Fibroblast of skin of scalp (primary cell): Measurements from ENCODE around the gene TNIK.

ENCODE experiments used
- DNase-seq: peaks from one replicate; pipeline ENCODE4 v3.0.0-alpha.2; 2013

Gene TNIK

DNA sequence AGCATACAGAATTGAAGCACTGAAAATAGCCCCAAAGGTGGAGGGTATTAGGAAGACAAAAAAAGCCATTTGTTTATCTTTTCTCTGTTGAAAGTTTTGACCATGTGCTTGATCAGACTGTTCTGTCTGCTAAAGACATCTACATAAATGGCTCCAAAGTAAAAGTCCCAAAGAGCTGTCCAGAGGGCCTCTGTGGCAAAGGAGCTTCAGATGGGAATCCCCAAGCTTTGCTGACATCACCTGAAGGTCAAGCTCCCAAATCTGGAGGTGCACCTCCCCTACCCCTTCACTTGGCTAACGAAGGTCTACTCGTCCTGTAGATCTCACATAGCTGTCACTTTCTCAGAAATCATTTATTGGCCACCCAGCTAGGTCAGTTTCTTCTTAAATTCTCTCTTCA is 239.1 kb downstream of the TNIK start:
- DNase-seq, result no peak

DNA sequence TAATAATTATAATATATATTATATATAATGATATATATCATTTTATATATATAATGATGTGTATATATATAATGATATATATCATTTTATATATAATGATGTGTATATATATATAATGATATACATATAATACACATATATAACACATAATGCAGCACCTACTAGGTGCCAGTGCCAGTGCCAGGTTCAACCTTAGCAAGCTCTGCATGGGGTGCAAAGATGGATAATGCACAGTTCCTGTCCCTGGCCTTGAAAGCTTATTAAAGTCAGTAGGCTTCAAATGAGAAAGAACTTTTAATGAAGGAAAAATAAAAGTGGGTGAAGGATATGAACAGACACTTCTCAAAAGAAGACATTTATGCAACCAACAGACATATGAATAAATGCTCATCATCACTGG is 240.9 kb downstream of the TNIK start:
- no peak for DNase-seq

DNA sequence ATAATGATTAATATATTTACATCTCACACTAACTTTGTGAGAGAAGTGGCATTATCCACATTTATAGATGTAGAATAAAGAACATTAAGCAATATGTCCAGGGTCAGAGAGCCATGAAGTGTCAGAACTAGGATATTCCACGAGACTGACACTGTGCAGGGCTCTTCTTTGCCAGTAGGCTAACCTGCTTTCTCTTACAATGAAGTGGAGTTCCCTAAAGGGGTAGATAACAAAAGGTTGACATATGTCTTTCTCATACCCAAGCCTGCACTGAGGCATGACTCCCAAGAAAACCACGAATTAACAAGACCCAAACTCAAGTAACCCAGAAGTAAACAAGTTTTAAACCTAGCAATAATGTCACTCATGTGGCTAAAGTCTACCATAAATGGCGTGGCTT is 242.1 kb downstream of the TNIK start:
- DNase-seq, result no peak

DNA sequence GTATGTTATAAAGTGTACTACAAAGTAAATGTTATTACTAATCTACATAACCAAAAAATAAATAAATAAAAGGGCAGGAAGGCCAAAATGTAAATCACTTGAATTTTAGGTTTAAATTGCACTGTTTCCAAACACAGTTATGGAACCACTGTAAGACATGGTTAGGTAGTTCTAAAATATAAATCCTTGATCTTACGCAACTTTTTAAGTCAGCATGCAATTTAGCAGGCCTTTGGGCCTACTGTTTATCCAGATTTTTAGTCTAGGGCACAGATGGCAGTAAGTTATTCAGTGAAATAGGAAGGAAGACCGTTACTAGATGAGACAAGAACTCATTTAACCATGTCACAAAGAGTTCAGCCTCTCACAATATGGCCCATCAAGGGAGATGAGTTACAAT is 246.3 kb downstream of the TNIK start:
- no peak for DNase-seq

DNA sequence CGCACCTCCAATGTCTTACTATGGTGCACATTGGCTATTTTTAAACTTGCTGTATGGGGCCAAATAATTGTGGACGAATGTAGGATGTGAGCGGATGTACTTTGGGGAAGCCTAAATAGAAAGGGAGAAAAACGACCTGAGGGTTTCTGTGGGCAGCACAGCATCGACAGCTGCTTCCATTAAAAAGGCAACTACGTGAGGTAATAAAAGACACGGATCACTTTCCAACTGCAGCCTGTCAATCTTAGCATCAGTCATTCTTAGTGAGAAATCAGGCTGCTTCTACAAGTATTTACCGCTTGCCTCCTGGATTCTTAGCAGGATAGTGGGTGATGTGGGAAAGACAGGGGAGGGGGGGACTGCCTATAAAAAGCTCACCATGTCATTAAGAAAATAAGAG is 247.0 kb downstream of the TNIK start:
- no peak for DNase-seq

DNA sequence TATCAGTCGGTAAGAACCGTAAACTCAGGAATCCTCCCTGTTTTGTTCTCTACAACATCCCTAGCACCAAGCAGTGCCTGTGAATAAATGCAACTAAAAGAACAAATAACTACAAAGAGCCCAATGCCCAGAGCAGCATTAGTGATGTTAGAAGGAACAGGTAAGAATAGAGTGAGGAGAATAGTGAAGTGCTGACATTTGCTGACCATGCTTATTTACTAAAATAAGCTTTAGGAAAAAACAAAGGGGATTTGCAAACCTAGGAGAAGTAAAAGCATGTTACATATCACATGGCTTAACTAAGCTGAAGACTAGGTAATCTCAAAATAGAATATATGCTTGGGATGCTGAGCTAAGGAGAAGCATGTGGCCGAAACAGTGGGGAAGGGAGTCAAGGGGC is 247.6 kb downstream of the TNIK start:
- DNase-seq, result no peak

DNA sequence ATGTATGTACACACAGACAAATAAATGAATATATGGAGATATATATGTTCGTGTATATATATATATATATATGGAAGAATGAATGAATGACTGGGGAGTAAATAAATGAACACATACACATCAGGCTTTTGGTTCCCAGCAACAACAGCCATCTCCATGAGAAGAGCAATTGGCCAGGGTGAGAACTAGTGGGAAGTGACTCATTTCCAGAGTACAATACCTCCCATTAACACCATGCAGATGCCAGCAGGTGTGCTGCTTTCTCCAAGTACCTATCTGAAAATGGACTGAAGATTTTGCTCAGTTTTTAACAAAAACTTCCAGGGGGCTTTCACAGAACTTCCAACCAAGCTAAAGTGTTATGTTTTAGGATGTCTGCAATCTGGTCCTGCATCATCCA is 253.9 kb downstream of the TNIK start:
- DNase-seq, result no peak

DNA sequence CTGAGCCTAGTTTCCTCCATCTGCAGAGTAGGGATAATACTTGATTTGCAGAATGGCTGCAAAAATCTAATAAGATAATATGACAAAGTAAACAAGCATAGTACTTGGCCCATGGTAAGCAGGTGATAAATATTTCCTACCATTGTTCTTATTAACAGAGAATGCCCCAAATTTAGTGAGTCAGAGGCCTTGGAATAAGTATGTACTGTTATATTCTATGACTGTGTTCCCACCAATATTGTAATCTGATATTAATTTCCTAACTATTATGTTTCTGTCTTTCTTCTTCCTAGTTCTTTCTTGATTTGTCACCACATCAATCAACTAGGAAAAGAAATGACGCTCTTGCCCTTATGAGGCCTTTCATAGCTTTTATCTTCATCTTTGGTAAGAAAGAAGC is 255.3 kb downstream of the TNIK start:
- no peak for DNase-seq

DNA sequence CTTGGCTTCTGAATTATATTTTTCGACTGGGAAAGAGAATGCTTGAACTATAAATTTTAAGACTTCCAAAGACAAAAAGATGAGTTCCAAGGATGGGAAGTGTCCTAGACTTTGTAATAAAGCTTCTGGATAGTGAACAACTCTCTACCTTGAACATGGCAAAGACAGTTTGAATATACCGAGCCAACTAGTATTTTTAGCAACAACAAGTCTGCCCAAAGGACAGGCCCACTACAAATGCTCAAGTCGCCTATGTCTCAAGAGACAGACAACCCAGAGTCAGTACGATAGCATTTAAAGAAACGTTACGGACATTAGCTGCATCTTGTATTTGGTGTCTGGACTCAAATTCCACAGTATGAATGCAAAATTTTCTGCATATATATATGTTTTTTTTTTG is 258.4 kb downstream of the TNIK start:
- no peak for DNase-seq

DNA sequence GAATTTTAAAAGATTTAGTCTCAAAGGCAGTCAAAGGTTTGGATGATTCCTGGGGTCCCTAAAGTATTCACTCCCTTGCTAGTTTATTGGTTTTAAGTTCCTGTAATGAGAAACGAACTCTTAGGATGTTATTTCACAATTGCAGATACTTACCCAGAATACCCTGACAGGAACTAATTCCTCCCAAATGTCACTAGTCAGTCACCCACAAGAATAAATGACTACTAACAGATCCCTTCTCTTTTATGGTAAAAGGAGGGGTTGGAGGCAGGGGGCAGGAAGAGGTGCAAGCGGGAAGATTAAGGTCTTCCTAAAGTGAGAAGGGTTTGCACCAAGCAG is 259.5 kb downstream of the TNIK start:
- no peak for DNase-seq

DNA sequence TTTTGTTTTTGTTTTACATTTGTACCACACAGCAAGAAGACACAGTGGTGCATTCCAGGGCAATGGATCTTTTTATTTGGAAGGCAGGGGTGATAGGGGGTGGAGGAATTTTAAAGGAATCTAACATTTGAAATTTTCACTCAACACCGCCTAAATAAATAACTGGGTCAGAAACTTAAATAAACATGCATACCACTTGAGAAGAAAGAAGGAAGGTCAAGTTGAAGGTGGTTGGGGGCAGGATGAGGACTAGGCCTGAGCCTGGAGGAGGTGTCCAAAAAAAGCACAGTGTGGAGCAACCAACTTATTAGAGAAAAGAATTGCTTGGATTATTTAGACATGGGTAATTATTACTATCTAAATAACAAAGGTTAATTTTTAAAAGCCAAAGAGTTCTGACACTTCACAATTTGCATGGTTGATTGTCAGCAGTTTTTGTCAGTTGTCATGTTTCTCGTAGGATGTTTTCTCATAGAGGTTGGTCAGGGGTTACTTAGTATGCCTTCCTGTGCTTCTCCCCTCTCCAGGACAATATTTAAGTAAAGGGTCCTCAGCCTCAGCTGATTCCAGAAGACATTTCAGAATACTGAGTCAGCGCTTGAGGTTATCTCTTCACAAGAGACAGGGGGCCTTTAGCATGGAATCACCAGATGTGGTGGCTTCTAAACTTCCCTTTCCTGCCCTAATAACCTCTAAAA is 260.0 kb downstream of the TNIK start:
- DNase-seq, result peak; percentile 34

DNA sequence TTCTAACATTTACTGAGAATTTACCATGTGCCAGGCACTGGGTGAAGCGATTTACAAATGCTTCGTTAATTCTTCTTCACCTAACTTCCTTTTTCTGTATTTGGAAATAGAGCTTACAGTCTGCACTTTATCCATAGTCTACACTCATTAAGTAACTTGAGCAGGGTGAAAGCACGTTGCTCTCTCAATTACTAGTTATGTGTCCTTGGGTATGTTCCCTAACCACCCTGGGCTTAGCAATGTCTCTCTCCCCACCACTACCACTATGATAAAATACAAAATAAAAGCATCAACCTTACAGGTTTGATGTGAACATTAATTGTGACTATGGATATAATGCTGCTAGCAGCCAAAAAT is 260.8 kb downstream of the TNIK start:
- no peak for DNase-seq

DNA sequence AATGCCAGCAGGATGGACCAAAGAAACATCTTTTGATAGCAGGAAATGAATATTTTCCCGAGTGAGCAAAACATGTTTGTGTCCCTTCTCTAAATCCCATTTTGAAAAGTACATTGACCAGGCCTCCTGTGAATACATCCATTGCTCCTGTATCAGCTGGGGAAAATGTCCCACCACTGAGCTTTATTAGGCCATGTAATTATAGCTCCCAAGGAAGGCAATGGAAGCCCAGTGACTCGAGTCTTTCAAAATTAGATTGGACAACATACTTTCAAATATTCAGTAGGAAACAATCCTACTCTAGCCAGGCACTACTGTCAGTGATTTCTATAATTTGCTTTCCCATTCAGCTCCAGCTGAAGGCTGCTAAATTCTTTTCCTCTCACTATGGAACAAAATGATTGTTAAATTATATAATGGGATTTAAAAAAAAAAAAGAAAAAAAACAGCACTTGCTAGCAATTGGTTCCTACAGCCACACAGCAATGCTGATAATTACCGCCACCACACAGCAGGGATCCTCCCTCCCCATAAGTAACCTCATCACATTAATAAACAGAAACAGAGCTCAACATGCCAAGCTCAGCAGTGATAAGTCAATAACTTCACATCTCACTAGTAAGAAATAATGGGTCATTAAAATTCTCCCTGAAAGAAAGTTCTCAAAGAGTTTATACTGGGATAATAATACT is 261.3 kb downstream of the TNIK start:
- no peak for DNase-seq

DNA sequence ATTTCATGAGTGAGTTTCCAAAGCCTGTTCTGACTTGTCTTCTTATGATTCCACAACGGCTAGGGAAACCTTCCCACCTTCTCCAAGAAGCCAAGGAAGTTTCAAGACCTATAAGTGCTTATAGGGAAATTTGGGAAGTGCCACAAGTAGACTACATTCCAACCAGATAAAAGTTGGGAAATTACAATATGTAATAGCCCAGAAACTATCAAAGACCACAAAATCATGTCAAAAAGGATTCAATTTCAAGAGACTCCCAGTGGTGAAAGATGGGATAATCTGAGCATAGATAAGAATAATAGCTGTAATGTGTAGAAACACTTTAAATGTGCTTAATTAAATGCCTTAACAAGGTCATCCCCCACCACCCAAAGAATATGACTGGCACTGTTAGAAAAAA is 264.5 kb downstream of the TNIK start:
- DNase-seq, result no peak

DNA sequence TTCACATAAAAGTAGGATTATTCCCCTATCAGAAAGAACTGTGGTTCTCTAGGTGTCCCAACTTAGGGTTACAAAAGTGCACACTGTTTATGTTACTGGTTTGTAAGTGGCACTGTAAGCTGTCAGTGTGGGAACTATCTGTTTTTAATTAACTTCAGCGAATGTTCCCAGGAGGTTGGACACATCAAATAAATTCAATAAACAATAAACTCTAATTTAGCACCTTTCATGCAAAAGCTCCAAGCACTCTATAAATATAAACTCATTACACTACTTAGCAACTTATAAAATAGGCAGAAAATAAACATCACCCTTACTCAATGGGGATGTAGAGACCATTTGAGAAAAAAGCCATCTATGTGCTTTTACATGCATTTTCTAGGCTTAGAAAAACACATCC is 265.2 kb downstream of the TNIK start:
- no peak for DNase-seq

DNA sequence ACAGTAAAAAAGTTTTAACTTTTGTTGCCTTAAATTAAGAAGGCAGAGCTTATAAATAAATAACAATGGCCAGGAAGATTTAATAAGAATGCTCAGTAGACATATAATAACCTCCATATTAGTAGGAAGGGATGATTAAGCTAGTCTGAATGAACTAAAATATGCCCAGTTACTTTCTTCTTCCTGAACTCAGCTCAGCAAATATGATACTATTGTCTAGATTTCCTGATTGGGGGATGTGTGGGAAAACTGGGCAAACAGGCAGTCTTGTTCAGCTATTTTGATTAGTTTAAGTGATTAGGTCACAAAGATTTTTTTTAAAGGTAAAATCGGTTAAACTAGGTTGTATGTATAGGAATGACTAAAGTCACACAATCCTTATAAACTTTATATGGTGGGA is 266.5 kb downstream of the TNIK start:
- DNase-seq, result peak; percentile 24

DNA sequence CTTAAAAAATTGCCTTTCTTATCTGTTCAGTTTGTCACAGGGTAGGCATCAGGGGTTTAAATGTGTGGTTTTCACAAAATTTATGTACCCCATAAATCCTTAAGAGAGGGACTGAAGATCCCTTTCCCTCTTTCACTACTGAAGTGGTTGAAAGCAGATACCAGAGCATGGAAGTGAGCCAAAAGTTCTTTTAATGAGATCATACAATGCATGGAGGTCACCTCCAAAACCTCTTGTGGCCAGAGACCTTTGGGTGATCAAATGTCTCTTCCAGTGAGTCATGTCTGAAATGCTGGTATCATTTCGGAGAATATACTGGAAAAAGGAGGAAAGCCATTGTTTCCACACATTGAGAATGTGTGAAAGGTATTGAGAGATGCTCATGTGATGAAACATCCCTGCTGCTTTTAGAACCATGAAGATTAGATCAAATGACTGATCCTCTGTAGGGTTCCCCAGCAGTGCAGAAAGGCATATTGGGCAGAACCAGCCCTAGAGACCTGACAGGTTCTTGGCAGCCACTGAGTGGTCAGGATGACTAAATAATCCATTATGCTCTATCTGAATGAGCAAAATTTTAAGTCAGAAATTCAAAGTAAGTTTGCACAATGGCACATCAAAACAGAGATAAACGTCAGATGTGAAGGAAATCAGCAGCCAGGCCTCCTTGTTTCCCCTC is 267.9 kb downstream of the TNIK start:
- peak; percentile 69 for DNase-seq

DNA sequence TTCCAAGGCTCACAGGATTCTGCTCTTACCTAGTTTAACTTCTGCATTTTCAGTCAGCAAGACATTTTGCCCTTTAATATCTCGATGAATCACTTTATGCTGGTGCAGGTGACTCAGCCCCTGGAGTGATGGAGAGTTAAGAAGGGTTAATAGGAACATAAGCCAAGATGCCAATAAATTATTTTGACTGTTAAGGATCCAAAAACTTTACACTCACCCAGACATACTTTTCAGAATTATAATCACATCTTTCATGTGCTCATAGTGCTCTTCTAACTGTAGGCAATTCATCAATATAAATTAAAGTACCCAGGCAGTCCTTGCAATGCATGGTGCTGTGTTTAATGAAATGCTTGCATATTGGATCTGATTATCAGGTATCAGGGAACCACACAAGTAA is 269.5 kb downstream of the TNIK start:
- no peak for DNase-seq

DNA sequence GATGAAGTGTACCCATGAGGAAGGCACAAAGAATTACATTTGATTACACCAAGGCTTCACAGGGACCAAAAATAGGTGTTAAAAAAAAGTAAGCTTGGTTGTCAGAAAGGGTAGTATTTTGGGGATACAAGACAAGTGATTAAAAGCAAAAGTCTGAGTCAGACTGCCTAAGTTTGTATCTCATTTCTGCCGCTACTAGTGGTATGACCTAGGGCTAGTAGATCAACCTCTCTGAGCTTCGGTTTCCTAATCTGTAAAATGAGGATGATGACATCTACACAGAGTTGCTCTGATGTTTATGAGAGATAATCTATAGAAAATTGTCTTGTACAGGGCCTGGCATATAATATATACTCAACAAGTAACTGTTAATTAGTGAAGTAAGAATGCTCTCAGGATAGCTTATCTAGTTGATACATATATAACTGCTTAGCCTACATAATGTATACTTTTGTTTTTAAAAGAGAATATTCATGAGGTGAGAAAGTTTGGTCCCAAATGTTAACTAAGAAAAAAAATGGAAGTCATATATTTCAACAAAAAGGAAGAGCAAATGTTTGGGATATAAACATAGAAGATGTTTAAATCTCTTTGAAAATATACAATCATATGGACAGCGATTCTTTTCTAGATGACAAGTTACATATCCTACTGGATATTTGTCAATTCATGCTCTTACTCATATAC is 270.7 kb downstream of the TNIK start:
- no peak for DNase-seq

DNA sequence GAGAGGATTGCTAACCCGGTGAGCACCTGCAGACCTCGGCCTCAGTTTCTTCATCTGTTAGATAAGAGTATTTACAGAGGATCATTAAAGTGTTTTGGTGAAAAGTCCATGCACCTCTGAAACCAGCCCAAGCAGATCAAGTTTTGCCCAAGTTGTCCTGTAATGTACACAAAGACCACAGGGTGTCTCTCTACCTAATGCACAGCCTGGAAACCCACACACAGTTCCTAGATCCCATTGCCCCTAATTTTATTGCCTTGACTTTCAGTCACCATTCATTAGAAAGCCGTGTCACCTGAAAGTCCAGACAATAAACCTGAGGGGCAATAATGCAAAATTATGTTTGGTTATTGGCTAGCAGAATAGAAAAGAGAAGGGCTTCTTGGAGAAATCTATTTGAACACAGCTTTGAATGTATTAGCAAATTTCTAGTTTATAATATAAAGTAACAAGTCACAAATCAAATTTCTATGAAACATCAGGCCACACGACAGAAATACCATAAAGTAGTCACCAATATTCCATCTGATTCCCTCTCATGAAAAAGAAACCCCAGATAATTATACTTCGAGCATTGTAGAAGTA is 272.4 kb downstream of the TNIK start:
- DNase-seq, result peak; percentile 51

DNA sequence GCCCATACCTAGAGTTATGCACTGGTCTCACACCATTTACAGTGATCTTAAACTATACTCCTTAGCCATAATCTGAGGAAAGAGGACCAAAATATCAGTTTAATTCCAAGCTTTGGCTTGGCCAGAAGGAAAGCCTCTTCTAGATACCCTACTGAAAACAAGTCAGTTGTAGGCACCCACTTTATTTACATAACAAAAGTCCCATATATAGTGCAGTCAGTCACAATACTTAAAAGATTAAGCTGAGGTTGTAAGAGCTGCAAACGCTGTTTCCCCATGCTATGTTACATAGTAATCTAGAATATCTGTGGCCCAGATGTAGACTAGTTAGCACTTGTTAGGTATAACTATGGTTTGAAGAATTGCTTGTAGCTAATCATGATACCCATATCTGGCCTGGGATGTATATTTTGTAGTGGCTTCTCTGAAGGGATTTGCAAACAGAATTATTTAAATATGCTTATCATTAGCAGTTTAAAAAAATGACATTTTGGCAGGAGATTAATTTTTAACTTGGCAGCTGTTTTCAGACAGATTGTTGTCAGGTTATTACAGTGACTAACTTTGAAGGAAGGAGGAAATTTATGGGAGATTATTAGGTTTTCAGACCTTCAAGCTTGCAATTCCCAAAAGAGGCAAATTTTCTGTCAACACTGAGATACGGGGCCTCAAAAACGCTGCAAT is 273.2 kb downstream of the TNIK start:
- no peak for DNase-seq

DNA sequence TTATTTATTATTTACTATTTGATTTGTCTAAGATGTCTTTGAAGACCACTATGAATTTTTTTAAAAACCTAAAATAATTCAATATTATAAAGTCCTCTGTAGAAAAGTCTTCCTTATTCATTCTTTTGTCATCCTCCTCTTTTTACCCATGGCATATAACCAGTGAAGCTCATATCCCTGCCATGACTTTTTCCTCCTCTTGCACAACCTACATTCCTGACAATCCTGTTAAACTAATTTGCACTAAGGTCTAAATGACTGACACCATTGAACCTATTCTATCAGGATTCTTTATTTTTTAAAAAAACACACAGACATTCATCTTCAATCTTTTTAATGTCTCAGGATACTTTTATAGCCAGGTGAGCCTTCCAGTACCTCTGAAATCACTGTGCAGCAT is 273.8 kb downstream of the TNIK start:
- DNase-seq, result no peak

DNA sequence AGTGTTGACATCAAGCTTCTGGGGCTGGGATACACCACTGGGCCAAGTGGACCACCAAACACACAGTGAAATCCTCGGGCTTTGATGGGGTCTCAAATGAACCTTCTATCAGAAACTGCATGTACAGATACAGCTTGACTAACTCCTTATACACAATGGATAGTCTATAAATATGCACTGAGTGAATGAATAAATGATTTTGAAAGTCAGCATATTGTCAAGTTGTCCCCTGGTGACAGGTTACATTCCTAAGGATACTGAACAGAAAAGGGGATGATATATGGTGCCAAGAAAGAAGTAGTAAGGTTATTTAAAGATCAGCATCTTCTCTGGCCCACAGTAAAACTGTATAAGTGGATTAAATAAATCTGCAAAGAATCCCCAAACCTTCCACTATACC is 274.2 kb downstream of the TNIK start:
- no peak for DNase-seq
